Measurements from ENCODE around the gene TNFSF4.

TNFSF4 gene

GRCh38 chr1:173210716-173211231 lies 3.6 kb upstream of the TNFSF4 start:
- no peak overlapping the region for H3K4me3 ChIP-seq (ENCODE audit: low read depth, low read length)

DNA sequence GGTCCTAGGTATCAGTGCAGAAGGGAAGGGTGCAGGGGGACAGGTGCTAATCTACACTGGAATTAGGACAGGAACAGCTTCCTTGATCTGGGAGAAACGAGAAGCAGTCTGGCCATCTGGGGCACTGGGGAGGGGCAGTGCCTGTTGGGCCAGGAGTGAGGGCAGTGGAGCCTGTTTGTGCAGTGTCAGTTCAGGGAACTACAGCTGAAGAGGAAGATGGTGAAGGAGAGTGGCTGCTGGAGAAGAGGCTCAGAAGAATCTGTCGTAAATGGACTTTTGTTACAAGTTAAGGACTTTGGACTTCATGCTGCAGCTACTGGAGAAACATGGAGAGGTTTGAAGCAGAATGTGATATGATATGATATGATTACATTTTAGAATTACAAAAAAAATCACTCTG lies 3.2 kb upstream of the TNFSF4 start:
- no peak overlapping the region for H3K4me3 ChIP-seq (ENCODE audit: low read depth, low read length)

DNA sequence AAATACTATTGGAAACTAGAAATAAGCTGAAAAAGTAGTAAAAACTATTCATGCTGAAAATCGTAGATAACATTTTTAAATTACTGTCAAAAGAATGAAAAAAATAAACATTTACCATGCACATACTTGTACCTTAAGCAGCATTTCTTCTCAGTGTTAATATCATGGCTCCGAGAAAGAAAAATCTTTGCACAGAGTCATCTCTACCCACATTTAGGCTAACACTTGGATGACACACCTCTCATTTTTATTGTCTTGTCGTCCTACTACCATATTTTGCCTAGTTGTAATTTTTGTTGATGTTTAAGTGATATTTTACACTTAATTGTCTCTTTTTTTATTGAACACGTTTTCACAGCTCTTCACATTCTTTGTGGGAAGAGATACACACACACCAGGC lies 1.7 kb upstream of the TNFSF4 start:
- no peak overlapping the region for H3K4me3 ChIP-seq (ENCODE audit: low read depth, low read length)

DNA sequence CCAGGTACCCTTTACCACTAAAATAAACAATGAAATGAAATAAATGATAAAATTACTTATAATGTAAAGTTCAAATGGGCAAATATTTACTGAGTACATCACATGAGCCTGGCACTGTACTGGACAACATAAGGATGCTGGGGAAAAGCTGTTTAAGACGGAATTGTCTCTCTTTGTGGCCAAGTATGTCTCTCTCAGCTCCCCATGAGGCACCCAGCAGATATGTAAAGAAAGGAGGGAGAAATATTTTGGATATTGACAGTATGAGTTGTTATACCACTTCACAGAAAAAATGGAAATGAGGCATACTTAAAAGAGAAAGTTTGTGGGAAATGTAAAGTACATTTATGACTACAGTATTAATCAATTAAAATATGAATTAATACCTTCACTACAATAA lies 1.0 kb upstream of the TNFSF4 start:
- H3K4me3 ChIP-seq (ENCODE audit: low read depth, low read length), result no peak overlapping the region

DNA sequence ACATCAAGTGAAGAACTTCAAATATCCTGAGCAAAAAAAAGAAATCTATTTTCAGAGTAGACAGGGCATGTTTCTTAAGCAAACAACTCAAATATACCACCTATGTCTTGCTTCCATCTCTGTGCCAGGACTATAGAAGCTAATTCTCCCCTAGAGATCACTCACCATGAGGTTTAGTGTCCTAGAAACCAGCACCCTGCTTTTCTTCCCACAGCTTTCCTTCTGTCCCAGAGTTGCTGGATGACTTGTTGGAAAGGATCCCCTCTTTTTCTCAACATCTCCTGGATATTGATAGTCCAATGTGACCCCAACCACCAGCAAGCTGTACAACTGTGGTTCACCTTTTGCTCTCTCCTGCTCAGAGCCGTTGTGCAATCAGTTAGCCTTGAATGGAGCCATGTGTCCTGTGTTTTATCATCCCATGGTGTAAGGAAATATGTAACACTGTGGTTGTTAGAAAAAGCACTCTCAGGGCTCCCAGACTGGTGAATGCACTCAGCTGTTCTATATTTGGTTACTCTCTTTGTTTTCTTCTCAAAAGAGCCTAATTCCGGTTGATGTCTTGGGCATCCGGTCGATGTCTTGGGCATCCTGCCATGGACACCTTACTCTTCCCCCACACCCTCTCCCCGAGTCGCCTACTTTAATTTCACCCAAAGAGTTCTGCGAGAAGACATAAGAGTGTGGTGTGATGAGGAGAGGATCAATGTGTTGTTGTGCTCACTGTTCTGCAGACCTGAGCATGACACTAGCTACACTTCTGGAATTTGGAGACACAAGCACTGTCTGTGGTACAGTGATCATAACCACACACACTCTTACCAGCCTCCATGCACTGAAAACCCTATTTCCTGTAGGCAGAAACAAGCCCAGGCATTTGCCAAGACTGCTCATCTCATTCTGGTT lies 1.7 kb downstream of the TNFSF4 start:
- no peak overlapping the region for H3K4me3 ChIP-seq (ENCODE audit: low read depth, low read length)

GRCh38 chr1:173204693-173205092 lies 2.4 kb downstream of the TNFSF4 start:
- H3K4me3 ChIP-seq (ENCODE audit: low read depth, low read length), result no peak overlapping the region

- H3K4me3 ChIP-seq (ENCODE audit: low read depth, low read length), result no peak overlapping the region
Measured at GRCh38 chr1:173202424-173203145, 4.5 kb downstream of the TNFSF4 start.

DNA sequence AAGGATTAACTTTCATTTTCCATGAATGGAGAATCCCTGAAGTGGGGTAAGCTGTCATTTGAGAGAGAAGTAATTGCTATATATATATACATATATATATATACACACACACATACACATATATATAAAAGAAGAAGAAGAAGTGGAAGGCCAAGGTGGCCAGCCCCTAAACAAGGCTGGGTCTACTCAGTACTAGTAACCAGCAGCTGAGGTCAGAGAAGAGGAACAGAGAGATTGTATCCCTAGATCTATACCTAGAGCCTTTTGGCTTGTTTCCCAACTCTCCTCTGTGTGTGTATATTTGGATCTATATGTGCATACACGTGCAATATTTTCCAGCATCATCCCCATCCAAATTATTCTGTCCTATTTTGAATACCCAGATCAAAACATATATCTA lies 5.2 kb downstream of the TNFSF4 start:
- no peak overlapping the region for H3K4me3 ChIP-seq (ENCODE audit: low read depth, low read length)

DNA sequence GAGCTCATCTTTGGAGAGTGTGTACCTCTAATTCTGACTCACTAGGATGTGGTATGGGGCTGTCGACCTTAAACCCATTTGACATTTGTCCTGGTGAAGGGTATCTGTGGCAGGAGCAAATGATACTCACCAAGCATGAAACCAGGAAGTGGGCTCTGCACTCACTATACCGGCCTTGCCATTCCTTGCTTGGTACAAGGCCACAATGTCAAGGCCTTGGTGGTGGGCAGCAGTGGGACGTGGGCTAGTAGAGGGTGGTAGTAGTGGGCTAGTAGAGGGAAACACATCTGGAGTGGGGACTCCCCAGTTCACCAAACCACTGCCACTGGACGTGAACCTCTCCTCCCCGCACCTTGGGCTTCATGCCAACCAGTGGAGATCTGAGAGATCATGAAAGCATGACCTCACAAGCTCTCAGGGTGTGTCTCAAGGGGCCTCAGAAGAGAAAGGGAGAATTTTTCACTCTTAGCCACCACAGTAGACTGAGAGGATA lies 11.5 kb downstream of the TNFSF4 start:
- no peak overlapping the region for H3K4me3 ChIP-seq (ENCODE audit: low read depth, low read length)

DNA sequence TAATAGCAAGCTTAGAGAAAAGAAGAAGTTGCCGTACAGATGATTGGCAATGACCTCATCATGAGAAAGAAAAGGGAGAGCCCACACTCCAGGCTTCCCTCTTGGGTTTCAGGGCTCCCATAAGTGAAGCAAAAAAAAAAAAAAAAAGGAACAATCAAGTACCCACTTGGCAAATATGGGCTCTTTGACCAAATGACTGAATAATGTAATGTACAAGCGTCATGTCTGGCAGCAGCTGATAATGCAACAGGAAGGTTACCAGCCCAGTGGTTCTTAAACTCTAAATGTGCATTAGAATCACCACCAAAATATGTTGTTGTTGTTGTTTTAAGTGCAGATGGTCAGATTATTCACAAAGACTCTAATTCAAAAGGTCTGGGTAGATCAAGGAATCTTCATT lies 13.5 kb downstream of the TNFSF4 start:
- no peak overlapping the region for H3K4me3 ChIP-seq (ENCODE audit: low read depth, low read length)

GRCh38 chr1:173191011-173191705 lies 16.0 kb downstream of the TNFSF4 start:
- H3K4me3 ChIP-seq (ENCODE audit: low read depth, low read length), result no peak overlapping the region

DNA sequence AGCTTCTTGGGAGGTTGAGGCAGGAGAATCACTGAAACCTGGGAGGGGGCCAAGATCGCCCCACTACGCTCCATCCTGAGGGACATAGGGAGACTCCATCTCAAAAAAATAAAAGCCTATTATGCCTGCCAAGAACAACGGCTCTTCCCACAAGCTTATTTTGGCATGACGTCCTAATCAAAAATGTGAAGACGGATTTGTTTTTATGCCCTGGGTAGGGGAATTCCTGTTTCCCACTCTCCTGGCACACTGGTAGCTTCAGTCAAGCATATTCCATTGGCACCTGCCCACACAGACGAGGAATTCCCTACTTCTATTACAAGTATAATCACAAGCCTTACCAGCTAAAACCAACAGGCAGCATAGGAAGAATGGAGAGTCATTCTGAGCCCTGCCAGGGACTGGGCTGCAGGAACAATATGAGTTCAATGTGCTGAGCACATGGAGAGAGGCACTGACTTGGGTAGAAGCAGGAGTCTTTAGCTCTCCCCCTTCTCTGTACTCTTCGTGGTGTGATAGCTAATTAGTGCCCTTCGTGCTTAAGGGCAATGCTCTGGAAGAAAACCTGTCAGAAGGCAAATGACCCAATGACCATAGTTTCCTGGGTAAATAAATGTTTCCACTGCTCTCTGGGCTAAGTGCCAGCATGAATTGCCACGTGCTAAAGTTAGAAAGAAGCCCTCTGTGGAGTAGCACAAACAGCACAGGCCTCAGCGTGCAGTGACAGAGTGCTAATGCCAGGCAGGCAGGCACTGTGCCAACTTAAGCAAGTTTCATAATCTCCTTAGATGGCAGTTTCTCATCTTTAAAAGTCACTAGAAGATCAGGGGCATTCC lies 16.8 kb downstream of the TNFSF4 start:
- H3K4me3 ChIP-seq (ENCODE audit: low read depth, low read length), result no peak overlapping the region

DNA sequence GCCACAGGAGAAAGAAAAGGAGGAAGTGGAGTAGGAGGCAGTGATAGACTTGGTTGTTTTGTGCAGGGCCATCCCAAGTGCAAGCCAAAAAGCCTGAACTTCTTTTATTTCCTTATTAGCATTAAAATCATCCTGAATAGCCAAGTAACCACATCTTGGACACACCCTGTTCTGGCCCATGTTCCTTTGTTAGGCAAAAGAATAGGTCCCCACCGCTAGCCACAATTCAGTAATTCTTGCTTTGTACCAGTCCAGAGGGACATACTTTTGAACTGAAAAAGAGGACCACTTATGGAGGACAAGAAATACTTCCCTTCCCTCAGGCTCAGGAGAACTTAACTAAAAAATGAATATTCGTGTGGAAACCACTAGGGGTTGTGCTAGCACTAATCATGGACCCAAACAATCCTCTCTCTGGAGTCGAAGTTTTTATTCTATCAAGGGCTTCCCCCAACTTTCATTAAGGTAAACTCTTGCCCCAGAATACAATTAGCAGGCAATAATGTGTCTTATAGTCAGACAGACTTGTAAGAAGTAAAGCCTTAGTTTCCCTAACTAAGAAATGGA lies 19.4 kb downstream of the TNFSF4 start:
- no peak overlapping the region for H3K4me3 ChIP-seq (ENCODE audit: low read depth, low read length)

- no peak overlapping the region for H3K4me3 ChIP-seq (ENCODE audit: low read depth, low read length)
Measured at GRCh38 chr1:173181791-173182190, 25.3 kb downstream of the TNFSF4 start.

- no peak overlapping the region for H3K4me3 ChIP-seq (ENCODE audit: low read depth, low read length)
Measured at GRCh38 chr1:173176246-173176645, 30.9 kb downstream of the TNFSF4 start.

- no peak overlapping the region for H3K4me3 ChIP-seq (ENCODE audit: low read depth, low read length)
Measured at GRCh38 chr1:173175514-173176145, 31.5 kb downstream of the TNFSF4 start.

DNA sequence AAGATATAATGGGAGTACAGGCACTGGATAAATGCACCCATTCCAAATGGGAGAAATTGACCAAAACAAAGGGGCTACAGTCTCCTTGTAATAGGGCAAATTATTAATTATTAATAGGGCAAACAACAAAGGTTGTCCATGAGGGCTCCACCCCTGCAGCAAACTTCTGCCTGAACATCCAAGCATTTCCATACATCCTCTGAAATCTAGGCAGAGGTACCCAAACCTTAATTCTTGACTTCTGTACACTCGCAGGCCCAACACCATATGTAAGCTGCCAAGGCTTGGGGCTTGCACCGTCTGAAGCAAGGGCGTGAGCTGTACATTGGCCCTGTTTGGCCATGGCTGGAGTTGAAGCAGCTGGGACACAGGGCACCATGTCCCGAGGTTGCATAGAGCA lies 33.7 kb downstream of the TNFSF4 start:
- H3K4me3 ChIP-seq (ENCODE audit: low read depth, low read length), result no peak overlapping the region

GRCh38 chr1:173171152-173171551 lies 36.0 kb downstream of the TNFSF4 start:
- H3K4me3 ChIP-seq (ENCODE audit: low read depth, low read length), result no peak overlapping the region

GRCh38 chr1:173168941-173169340 lies 38.2 kb downstream of the TNFSF4 start:
- H3K4me3 ChIP-seq (ENCODE audit: low read depth, low read length), result no peak overlapping the region

DNA sequence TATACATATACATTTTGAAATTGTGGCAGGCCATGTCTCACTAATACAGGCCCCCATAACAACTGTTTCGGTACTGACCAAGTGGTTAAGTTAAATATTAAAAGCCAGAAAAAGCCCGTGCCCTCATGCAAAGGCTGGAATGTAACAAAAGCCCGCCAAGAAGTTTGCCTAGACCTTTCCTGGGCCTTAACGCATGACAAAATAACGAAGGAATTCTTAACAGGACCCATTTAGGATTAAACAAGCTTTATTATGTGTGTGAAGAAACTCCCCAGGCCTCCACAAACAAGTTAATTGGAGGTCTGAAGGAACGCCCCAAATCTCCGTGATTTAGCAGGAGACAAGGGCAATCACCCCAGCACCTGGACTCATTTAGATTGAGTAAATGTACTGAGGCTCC lies 42.4 kb downstream of the TNFSF4 start:
- no peak overlapping the region for H3K4me3 ChIP-seq (ENCODE audit: low read depth, low read length)
